MM.1S (cell line): Measurements from ENCODE around the gene APOL5.

ENCODE experiments used
- DNase-seq: peaks from one replicate; pipeline ENCODE4 v3.0.0-alpha.2; 2015
- H2AFZ ChIP-seq: fragments of 300-600 bp; sonication (generic); 2 replicates; pipeline ENCODE4 v1.6.0; 2016; ENCODE audit warnings: antibody characterized with exemption, low read length
- H3F3A ChIP-seq: fragments of 300-600 bp; sonication (generic); 2 replicates; pipeline ENCODE4 v1.6.1; 2016; ENCODE audit warnings: mild to moderate bottlenecking, antibody characterized with exemption, low read length, moderate library complexity, mixed read lengths; ENCODE audit not compliant: insufficient read depth
- H3K27ac ChIP-seq: fragments of 300-600 bp; sonication (generic); 2 replicates; pipeline ENCODE4 v1.5.1; 2016; ENCODE audit warnings: mild to moderate bottlenecking, low read length
- H3K27me3 ChIP-seq: fragments of 300-600 bp; sonication (generic); replicated peaks from 2 replicates; pipeline ENCODE4 v1.6.0; 2016; ENCODE audit warnings: low read length; ENCODE audit not compliant: insufficient read depth
- H3K36me3 ChIP-seq: fragments of 300-600 bp; sonication (generic); replicated peaks from 2 replicates; pipeline ENCODE4 v1.6.1; 2016; ENCODE audit warnings: mild to moderate bottlenecking, low read length, mixed read lengths; ENCODE audit not compliant: insufficient read depth
- H3K4me1 ChIP-seq: fragments of 300-600 bp; sonication (generic); 2 replicates; pipeline ENCODE4 v1.6.1; 2016; ENCODE audit warnings: low read length, mixed read lengths
- H3K4me2 ChIP-seq: fragments of 300-600 bp; sonication (generic); 2 replicates; pipeline ENCODE4 v1.6.0; 2016; ENCODE audit warnings: low read depth, low read length
- H3K4me3 ChIP-seq: fragments of 300-600 bp; sonication (generic); 2 replicates; pipeline ENCODE4 v1.5.1; 2016; ENCODE audit warnings: low read length, mixed read lengths
- H3K79me2 ChIP-seq: fragments of 300-600 bp; sonication (generic); 2 replicates; pipeline ENCODE4 v1.6.1; 2016; ENCODE audit warnings: mixed run types, low read length, mixed read lengths
- H3K9ac ChIP-seq: fragments of 300-600 bp; sonication (generic); 2 replicates; pipeline ENCODE4 v1.6.1; 2016; ENCODE audit warnings: low read length, mixed read lengths
- H3K9me2 ChIP-seq: fragments of 300-600 bp; sonication (generic); replicated peaks from 2 replicates; pipeline ENCODE4 v1.6.1; 2016; ENCODE audit warnings: mild to moderate bottlenecking, low read length, mixed read lengths; ENCODE audit not compliant: insufficient read depth
- H3K9me3 ChIP-seq: fragments of 300-600 bp; sonication (generic); replicated peaks from 2 replicates; pipeline ENCODE4 v1.6.1; 2016; ENCODE audit warnings: mild to moderate bottlenecking, low read length, mixed read lengths; ENCODE audit not compliant: insufficient read depth
- H4K20me1 ChIP-seq: fragments of 300-600 bp; sonication (generic); 2 replicates; pipeline ENCODE4 v1.6.1; 2016; ENCODE audit warnings: mild to moderate bottlenecking, low read length, moderate library complexity, mixed read lengths; ENCODE audit not compliant: insufficient read depth
- EZH2 ChIP-seq: fragments of 300-600 bp; sonication (generic); optimal IDR thresholded peaks from 2 replicates; pipeline ENCODE3; 2017; ENCODE audit warnings: low read depth, mild to moderate bottlenecking, antibody characterized with exemption, low read length, mixed read lengths
- EZH2phosphoT487 ChIP-seq: fragments of 300-600 bp; sonication (generic); IDR thresholded peaks from 2 replicates; pipeline ENCODE4 v1.6.1; 2018; ENCODE audit warnings: antibody characterized with exemption, low read length
- TF ChIP-seq, protein P1 (sequence below): fragments of 300-600 bp; sonication (generic); IDR thresholded peaks from 2 replicates; pipeline ENCODE4 v1.5.1; 2016; ENCODE audit warnings: antibody characterized with exemption, low read length, mixed read lengths

APOL5 gene

DNA sequence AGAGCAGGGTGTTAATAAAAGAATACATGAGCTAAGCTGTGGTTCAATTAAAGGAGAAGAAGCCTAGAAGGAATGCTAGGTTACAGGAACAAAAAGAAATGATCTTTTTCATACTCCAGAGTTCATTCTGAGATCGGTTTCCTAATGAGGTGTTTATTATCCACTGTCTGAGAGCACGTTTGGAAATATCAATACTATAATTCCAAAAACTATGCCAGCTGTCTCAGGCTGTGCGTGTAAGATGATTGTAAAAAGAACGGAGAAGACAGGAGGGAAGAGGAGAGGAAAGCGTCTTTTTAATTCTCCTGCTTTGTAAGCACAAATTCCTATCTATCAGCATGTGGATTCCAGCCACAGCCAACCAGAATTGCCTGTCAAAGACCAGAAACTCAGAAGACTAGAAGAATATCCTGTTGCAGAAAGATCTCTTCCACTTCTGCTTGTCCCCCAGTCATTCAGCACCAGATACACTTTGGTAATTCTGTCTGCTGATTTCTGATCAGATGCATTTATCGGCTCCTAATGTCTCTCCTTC lies 25.7 kb downstream of the APOL5 start:
- no peaks in the 10 kb centered on the region for H3K27me3 ChIP-seq
- DNase-seq, result no peak

DNA sequence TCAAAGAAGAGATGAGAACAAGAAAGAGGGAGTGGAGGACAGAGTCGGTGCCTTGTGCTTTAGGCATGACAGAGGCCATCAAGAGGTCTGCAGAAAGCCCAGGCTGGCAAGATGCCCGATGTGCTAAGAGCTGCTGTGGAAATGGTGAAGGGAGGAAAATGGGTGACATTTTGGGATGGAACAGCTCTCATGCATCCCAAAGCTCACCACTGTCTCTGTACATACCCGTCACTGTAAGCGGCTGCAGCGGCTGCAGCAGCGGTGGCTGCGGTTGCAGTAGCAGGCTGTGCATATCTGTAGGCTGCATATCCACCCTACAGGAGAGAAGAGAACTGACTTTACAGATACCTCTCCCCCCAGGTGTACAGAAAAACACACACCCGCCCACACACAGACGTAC lies 28.6 kb downstream of the APOL5 start:
- no peaks in the 10 kb centered on the region for H3F3A ChIP-seq

More for the DNA sequence above, 25.7 kb downstream of the APOL5 start:
- Histone ChIP-seq H2AFZ (no peak overlapping the region), H3K4me1 (no peaks in the 10 kb centered on the region), H3K9me3 (no peaks in the 10 kb centered on the region), H3K9me2 (no peaks in the 10 kb centered on the region), H3K4me2 (no peak overlapping the region), H3K79me2 (no peaks in the 10 kb centered on the region), H3K36me3 (no peaks in the 10 kb centered on the region), H3K4me3 (no peak overlapping the region), H3K9ac (no peak overlapping the region), H3K27ac (no peak overlapping the region), H4K20me1 (no peaks in the 10 kb centered on the region), H3F3A (no peaks in the 10 kb centered on the region)
- no peak for TF ChIP-seq EZH2phosphoT487
- TF ChIP-seq EZH2, result no peak
- TF ChIP-seq, protein P1, sequence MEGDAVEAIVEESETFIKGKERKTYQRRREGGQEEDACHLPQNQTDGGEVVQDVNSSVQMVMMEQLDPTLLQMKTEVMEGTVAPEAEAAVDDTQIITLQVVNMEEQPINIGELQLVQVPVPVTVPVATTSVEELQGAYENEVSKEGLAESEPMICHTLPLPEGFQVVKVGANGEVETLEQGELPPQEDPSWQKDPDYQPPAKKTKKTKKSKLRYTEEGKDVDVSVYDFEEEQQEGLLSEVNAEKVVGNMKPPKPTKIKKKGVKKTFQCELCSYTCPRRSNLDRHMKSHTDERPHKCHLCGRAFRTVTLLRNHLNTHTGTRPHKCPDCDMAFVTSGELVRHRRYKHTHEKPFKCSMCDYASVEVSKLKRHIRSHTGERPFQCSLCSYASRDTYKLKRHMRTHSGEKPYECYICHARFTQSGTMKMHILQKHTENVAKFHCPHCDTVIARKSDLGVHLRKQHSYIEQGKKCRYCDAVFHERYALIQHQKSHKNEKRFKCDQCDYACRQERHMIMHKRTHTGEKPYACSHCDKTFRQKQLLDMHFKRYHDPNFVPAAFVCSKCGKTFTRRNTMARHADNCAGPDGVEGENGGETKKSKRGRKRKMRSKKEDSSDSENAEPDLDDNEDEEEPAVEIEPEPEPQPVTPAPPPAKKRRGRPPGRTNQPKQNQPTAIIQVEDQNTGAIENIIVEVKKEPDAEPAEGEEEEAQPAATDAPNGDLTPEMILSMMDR, result no peak

DNA sequence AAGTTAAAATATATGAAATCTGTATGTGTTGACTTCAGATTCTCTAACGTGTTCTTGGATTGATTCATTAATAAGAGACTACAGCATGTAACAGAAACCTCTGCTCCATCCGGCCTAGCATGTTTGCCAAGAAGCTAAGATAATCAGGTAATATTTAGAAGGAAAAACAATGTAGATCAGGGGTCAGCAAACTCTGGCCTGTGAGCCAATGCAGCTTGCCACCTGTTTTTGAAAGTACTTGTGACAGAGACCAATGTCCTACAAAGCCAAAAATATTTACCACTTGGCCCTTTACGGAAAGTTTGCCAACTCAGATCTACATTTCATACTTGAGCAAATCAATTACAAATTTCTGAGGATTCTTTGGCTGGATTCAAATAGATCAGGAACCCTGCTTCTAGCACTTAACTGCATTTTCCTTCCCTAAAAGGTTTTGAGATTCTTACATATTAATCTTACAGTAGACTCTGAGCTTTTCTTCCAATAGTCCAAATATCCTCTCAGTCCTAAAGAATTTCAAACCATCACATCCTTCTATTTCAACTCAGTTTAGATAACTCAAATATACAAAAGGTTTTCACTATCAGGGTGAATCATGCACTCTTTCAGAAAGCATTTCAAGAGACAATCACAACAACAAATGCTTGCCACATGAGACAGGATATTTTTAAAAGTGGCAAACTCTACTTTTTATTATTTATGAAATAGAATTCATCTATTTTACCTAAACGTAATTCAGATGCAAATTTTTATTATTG lies 29.5 kb downstream of the APOL5 start:
- no peaks in the 10 kb centered on the region for H3F3A ChIP-seq
- no peaks in the 10 kb centered on the region for H3K36me3 ChIP-seq

More for the DNA sequence above, 28.6 kb downstream of the APOL5 start:
- no peaks in the 10 kb centered on the region for H3K9me2 ChIP-seq
- no peaks in the 10 kb centered on the region for H4K20me1 ChIP-seq
- no peak overlapping the region for H3K9ac ChIP-seq
- no peak overlapping the region for H3K4me3 ChIP-seq
- no peak overlapping the region for H2AFZ ChIP-seq
- no peak overlapping the region for H3K4me2 ChIP-seq
- H3K36me3 ChIP-seq, result no peaks in the 10 kb centered on the region
- H3K27ac ChIP-seq, result no peak overlapping the region
- TF ChIP-seq EZH2phosphoT487 (no peak), EZH2 (no peak)
- TF ChIP-seq, protein P1, result no peak
- H3K27me3 ChIP-seq, result no peaks in the 10 kb centered on the region
- H3K4me1 ChIP-seq, result no peaks in the 10 kb centered on the region
- no peaks in the 10 kb centered on the region for H3K79me2 ChIP-seq
- DNase-seq, result no peak
- no peaks in the 10 kb centered on the region for H3K9me3 ChIP-seq

More for the DNA sequence above, 29.5 kb downstream of the APOL5 start:
- Histone ChIP-seq H3K27ac (no peak overlapping the region), H3K79me2 (no peaks in the 10 kb centered on the region), H3K9me3 (no peaks in the 10 kb centered on the region), H4K20me1 (no peaks in the 10 kb centered on the region), H3K4me2 (no peak overlapping the region), H3K9ac (no peak overlapping the region), H3K27me3 (no peaks in the 10 kb centered on the region), H2AFZ (no peak overlapping the region), H3K4me1 (peaks cover 5% of the 10 kb centered on the region), H3K4me3 (no peak overlapping the region), H3K9me2 (no peaks in the 10 kb centered on the region)
- no peak for DNase-seq
- TF ChIP-seq EZH2phosphoT487, result no peak
- TF ChIP-seq, protein P1, result no peak
- TF ChIP-seq EZH2, result no peak
